ENCODE results near the gene TTC6.

TTC6 gene

DNA sequence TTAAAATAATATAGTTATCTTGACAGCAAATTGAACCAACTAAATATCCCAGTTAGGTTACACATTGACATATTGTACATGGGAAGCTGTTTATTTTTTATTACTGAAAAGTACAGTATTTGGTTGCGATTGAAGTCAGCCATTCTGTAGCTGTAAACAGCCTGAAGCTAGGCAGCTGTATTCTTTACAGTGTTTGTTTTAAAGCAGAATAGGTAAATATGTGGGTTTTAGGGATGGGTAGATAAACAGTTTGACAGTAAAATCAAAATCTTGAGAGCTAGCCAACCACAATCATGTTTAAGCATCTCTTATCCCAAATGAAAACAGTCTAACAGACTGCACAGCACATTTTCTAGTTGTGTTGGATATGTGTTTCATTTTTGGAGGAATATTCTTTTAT lies 45.7 kb downstream of the TTC6 start:
- TF ChIP-seq, protein P1, sequence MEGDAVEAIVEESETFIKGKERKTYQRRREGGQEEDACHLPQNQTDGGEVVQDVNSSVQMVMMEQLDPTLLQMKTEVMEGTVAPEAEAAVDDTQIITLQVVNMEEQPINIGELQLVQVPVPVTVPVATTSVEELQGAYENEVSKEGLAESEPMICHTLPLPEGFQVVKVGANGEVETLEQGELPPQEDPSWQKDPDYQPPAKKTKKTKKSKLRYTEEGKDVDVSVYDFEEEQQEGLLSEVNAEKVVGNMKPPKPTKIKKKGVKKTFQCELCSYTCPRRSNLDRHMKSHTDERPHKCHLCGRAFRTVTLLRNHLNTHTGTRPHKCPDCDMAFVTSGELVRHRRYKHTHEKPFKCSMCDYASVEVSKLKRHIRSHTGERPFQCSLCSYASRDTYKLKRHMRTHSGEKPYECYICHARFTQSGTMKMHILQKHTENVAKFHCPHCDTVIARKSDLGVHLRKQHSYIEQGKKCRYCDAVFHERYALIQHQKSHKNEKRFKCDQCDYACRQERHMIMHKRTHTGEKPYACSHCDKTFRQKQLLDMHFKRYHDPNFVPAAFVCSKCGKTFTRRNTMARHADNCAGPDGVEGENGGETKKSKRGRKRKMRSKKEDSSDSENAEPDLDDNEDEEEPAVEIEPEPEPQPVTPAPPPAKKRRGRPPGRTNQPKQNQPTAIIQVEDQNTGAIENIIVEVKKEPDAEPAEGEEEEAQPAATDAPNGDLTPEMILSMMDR (conservative IDR thresholded peaks at IDR 0.05; ENCODE audit: low read depth, low read length) = no peak
- Histone ChIP-seq H3K9ac (no peak overlapping the region), H3K4me2 (no peak overlapping the region), H3K27me3 (ENCODE audit: insufficient read depth, low read depth) (no peaks in the 10 kb centered on the region), H3K79me2 (ENCODE audit: insufficient read depth, low read depth) (no peaks in the 10 kb centered on the region), H3K36me3 (ENCODE audit: insufficient read depth) (no peaks in the 10 kb centered on the region), H3K4me3 (IDR thresholded peaks at IDR 0.05; ENCODE audit: insufficient read depth, low read depth, low read length) (no peak overlapping the region), H3K4me1 (ENCODE audit: low read depth, poor library complexity, severe bottlenecking) (no peaks in the 10 kb centered on the region), H3K27ac (no peak overlapping the region), H2AFZ (ENCODE audit: low read depth) (no peak overlapping the region), H4K20me1 (ENCODE audit: insufficient read depth) (no peaks in the 10 kb centered on the region)

DNA sequence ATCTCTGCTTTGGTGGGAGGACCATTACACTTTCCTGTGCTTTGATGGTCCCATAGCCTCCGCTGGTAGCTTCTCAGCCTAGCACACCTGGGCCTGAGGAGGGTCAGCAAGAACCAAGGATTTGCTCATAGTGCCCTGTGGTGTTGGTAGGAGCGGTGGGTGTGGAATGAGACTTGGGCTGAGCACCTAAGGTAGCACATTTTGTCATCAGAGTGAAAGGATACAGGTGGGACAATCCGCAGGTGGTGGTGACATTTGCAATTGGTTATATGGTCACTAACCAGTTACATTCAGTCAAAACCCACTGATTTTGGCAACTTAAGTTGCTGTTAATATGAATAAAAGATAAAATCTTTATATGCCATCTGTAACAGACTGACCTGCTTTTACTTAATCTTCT lies 46.7 kb downstream of the TTC6 start:
- Histone ChIP-seq H3K27me3 (ENCODE audit: insufficient read depth, low read depth) (no peaks in the 10 kb centered on the region), H4K20me1 (ENCODE audit: insufficient read depth) (no peaks in the 10 kb centered on the region), H3K27ac (no peak overlapping the region), H3K4me1 (ENCODE audit: low read depth, poor library complexity, severe bottlenecking) (no peaks in the 10 kb centered on the region), H2AFZ (ENCODE audit: low read depth) (no peak overlapping the region), H3K79me2 (ENCODE audit: insufficient read depth, low read depth) (no peaks in the 10 kb centered on the region), H3K9ac (no peak overlapping the region), H3K36me3 (ENCODE audit: insufficient read depth) (no peaks in the 10 kb centered on the region), H3K4me2 (no peak overlapping the region), H3K4me3 (IDR thresholded peaks at IDR 0.05; ENCODE audit: insufficient read depth, low read depth, low read length) (no peak overlapping the region)
- TF ChIP-seq, protein P1 (conservative IDR thresholded peaks at IDR 0.05; ENCODE audit: low read depth, low read length) = no peak

DNA sequence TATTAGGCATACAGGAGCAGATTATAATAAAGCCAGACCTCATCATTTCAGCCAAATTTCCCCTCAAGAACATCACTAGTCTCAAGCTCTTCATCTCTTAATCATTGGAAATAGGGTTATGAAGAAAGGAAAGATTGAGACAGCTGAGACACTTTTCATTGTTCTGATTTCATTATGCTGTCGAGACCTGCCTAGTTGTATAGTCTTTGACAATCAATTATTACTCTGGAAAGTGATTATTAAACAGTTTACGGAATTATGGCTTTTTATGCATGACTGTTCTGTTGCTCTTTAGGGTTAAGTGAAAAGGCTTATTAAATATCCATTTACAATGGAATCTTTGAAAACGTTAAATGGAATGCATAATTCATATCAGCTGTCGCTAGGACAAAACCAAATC lies 48.3 kb downstream of the TTC6 start:
- H3K79me2 ChIP-seq (ENCODE audit: insufficient read depth, low read depth) = no peaks in the 10 kb centered on the region
- H2AFZ ChIP-seq (ENCODE audit: low read depth) = no peak overlapping the region
- H3K36me3 ChIP-seq (ENCODE audit: insufficient read depth) = no peaks in the 10 kb centered on the region
- H4K20me1 ChIP-seq (ENCODE audit: insufficient read depth) = no peaks in the 10 kb centered on the region
- TF ChIP-seq, protein P1 (conservative IDR thresholded peaks at IDR 0.05; ENCODE audit: low read depth, low read length) = no peak
- H3K4me2 ChIP-seq = no peak overlapping the region
- no peaks in the 10 kb centered on the region for H3K4me1 ChIP-seq (ENCODE audit: low read depth, poor library complexity, severe bottlenecking)
- no peak overlapping the region for H3K4me3 ChIP-seq (IDR thresholded peaks at IDR 0.05; ENCODE audit: insufficient read depth, low read depth, low read length)
- H3K27me3 ChIP-seq (ENCODE audit: insufficient read depth, low read depth) = no peaks in the 10 kb centered on the region
- no peak overlapping the region for H3K27ac ChIP-seq
- H3K9ac ChIP-seq = no peak overlapping the region

All from KMS-11 (cell line).